GM21786 (cell line): ENCODE measurements around the gene OR2AJ1.

Experiments
- ATAC-seq: cut with Tn5 transposase; IDR thresholded peaks from one replicate; pipeline ENCODE4 v1.9.1; 2021; ENCODE audit not compliant: unreplicated experiment

Gene OR2AJ1

DNA sequence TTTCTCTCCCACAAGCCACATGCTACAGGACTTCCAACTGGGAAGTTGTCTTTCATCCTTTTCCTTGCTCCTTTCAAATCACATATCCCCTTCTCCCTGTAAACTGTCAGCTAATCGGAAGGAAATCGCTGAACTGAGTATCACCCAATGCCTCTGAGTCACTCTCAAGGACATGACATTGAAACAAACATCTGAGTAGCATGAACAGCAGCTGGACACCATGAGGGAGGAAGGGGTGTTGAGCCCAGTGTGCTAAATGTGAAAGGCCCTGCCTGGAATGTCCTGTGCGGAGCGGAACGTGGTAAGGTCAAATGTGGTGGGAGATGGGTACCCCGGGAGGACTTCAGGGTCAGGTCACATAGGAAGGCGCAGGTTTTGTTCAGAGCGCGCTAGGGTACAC is at the start of gene OR2AJ1:
TSS of gene OR2AJ1 (plus strand) at position 22 of the 400 bp plus-strand sequence. CDS start 8,880 bp downstream, outside the sequence.
- no peak for ATAC-seq

GRCh38 chr1:247883346-247883745 is 41.3 kb upstream of the OR2AJ1 start:
- ATAC-seq: no peak

GRCh38 chr1:247884797-247885413 is 39.8 kb upstream of the OR2AJ1 start:
- no peak for ATAC-seq

GRCh38 chr1:247895163-247895637 is 29.5 kb upstream of the OR2AJ1 start, which contains the start of gene OR2W3:
Gene OR2W3, plus strand, starts transcription at chr1:247895587. Its CDS starts 0 bp downstream, at chr1:247895587.
- no peak for ATAC-seq

DNA sequence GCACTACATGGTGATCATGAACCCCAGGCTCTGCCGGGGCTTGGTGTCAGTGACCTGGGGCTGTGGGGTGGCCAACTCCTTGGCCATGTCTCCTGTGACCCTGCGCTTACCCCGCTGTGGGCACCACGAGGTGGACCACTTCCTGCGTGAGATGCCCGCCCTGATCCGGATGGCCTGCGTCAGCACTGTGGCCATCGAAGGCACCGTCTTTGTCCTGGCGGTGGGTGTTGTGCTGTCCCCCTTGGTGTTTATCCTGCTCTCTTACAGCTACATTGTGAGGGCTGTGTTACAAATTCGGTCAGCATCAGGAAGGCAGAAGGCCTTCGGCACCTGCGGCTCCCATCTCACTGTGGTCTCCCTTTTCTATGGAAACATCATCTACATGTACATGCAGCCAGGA is 28.7 kb upstream of the OR2AJ1 start:
- ATAC-seq: no peak

DNA sequence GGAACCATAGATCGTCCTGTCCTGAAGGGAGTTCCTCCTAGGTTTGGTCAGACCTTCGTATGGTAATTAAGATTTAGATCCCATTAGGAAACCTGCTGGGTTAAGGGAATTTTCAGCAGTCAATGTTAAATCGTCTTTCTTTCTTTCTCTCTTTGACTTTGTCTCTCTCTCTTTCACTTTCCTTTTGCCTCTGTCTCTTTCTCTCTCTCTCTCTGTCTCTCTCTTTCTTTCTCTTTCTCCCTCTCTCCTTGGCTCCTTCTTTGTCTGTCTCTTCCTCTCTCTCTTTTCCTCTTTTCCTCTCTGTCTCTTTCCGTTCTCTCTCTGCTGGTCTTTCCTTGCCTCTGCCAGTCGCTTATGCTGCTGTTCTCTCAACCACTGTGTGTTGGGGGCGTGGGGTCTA is 20.6 kb upstream of the OR2AJ1 start:
- ATAC-seq: no peak

DNA sequence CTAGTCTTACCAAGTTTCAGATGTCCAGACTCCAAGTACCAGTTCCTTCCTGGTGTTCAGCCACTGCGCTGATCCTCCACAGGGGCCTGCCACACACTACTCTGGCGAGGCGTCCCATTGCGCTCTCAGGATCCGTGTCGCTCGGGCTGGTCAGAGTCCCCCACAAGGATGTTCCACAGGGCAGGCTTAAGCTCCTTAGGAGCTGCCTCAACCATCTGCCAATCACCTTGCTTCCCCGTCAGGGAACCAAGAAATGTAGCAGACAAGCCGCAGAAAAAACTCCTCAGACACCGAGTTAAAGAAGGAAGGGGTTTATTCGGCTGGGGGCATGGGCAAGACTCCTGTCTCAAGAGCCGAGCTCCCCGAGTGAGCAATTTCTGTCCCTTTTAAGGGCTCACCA is 19.5 kb upstream of the OR2AJ1 start:
- ATAC-seq: no peak

GRCh38 chr1:247905910-247906503 is 18.7 kb upstream of the OR2AJ1 start:
- ATAC-seq: no peak

DNA sequence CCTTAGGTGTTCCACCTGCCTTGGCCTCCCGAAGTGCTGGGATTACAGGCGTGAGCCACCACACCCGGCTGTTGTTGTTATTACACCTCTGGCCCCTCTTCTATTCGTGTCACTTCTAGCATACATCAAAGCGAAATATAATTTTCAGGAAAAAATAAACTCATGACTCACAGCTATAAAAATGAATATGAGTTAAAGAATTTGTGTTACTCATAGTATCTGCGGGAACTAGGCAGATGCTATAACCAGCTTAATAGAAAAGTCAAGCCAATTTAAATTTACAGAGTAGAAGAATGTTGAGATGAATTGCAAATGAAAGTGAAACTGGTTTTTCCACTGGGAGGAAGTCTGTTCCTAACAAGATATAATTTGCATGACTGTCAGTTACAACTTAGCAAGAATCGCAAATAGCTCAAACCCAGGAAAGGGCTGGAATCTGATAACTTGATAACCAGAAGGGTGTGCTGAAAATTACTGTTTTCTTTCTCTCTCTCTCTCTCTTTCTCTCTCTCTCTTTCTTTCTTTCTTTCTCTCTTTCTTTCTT is 18.1 kb upstream of the OR2AJ1 start:
- no peak for ATAC-seq

- ATAC-seq: no peak
Measured at GRCh38 chr1:247908766-247909165, 15.9 kb upstream of the OR2AJ1 start.

DNA sequence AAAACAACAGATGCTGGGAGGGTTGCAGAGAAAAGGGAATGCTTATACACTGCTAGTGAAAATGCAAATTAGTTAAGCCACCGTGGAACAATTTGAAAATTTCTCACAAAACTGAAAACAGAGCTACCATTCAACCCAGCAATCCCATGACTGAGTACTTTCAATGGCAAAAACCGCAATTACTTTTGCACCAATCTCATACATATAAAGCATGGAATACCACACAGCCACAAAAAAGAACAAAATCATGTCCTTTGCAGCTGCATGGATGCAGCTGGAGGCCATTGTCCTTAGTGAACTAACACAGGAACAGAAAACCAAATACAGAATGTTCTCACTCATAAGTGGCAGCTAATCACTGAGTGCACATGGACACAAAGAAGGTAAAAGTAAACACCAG is 10.9 kb upstream of the OR2AJ1 start:
- no peak for ATAC-seq

DNA sequence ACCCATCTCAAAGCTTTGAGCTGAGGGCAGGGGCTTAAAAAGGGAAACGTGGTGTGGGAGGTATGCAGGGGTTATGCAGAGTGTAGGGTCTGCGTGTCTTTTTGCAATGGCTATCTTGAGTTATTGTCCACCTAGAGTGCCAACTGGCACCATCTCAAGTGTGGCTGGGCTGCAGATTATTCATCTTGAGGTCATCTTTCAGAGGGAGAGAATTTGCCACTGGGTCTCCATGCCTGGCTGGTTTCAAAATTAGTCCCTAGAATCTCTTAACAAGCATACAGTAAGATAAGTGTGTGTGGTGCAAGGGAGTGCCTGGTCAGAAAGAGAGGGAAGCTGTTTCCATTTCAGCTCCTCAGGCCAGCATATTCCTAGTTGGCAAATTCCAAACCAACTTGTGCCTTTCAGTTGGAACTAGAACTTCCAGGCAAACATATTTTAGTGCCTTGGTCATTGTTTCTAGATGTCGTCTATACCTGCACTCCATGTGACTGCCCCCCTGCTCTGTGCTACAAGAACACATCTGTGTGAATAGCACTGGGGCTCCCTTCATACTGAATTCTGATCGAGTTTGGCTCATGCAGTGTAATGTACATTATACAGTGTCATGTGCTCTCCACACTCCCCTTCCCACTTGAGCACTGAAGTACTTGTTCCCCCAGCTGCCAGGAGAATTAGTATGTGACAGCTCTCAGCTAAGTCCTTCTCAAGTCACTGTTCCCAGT is 9.6 kb upstream of the OR2AJ1 start:
- ATAC-seq: no peak

GRCh38 chr1:247919952-247920351 is 4.7 kb upstream of the OR2AJ1 start, which contains the start of gene OR2T8:
Gene OR2T8, plus strand, starts transcription at chr1:247920252. Its CDS starts 766 bp downstream, at chr1:247921018.
- no peak for ATAC-seq

DNA sequence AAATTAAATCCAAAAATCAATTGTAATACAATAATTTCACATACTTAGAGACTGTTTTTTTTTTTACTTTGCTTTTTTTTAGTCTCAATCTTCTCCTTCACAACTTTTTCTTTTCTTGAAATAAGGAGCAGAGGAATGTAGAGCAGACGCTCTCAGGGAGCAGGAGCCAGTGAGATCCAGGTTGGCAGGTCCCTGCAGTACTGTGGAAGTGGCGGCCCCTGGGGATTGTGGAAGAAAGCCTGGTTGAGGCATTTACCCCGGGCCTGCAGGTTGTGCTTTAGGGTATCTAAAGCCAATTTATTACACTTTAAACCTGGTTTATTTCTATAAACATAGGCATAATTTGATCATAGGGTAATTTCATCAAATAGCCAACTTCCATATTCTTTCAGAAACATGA is 748 bp upstream of the OR2AJ1 start:
- ATAC-seq: no peak

DNA sequence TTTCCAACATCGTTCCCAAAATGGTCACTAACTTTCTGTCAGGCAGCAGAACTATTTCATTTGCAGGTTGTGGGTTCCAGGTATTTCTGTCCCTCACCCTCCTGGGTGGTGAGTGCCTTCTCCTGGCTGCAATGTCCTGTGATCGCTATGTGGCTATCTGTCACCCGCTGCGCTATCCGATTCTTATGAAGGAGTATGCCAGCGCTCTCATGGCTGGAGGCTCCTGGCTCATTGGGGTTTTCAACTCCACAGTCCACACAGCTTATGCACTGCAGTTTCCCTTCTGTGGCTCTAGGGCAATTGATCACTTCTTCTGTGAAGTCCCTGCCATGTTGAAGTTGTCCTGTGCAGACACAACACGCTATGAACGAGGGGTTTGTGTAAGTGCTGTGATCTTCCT is 9.3 kb downstream of the OR2AJ1 start:
- ATAC-seq: no peak

GRCh38 chr1:247935781-247936180 is 11.1 kb downstream of the OR2AJ1 start:
- ATAC-seq: no peak

- ATAC-seq: no peak
Measured at GRCh38 chr1:247936415-247936814, 11.7 kb downstream of the OR2AJ1 start.

GRCh38 chr1:247936965-247937734 is 12.5 kb downstream of the OR2AJ1 start:
- ATAC-seq: peak; percentile 100

DNA sequence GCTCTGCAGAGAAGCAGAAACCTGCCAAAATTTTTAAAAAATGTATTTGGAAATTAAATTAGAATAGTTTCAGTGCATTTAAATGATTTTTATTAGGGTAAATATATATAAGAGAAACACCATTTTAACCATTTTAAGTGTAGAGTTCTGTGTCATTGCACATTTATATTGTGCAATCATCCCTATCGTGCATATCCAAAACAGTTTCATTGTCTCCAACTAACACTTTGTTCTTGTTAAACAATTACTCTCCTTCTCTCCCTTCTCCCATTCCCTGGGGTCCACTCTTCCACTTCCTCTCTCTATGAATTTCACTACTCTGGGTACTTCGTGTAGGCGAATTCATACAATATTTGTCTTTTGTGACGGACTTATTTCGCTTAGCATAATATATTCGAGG is 17.9 kb downstream of the OR2AJ1 start:
- no peak for ATAC-seq

DNA sequence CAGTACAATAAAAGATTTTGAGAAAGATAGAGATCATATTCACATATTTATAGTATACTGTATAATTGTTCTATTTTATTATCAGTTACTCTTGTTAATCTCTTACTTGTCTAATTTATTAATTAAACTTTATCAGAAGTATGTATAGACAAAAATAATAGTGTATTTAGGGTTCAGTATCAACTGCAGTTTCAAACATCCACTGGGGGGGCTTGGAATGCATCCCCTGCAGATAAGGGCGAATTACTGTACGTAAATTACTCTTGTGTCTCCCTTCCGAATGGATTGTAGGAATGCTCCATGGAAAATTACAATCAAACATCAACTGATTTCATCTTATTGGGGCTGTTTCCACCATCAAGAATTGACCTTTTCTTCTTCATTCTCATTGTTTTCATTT is 23.9 kb downstream of the OR2AJ1 start, which contains the start of gene OR2L8:
TSS of gene OR2L8 (plus strand) at position 301 of the 400 bp plus-strand sequence. CDS start at position 301, 0 bp downstream.
- ATAC-seq: no peak

GRCh38 chr1:247953408-247953807 is 28.7 kb downstream of the OR2AJ1 start:
- ATAC-seq: no peak
